ENCODE measurements around the gene ZMYM5. TPM values are rescaled to one million over a fixed set of nuclear protein-coding genes. Genes with fewer than 3 reads are reported as not detected.
"Not testable (repeated sequence)": the region's sequence is repeated elsewhere in the genome, so short reads cannot be mapped to it uniquely, and the experiment has no call there.

The ZMYM5 gene
- 10 to 100 TPM in 3 of 4 donors, 1 to 10 TPM in 1; 9.7 to 13.4 (median 11.9) TPM for total RNA-seq

GRCh38 chr13:19863323-19864023, at the start of gene ZMYM5:
TSS of gene ZMYM5 (minus strand) at chr13:19863649. CDS start at chr13:19852180, 11,469 bp downstream.
- TF ChIP-seq CTCF (IDR thresholded peaks at IDR 0.05) (no peak), POLR2AphosphoS5 (IDR thresholded peaks at IDR 0.05) (peak; percentile 97 to 98), EP300 (IDR thresholded peaks at IDR 0.05) (no peak), POLR2A (IDR thresholded peaks at IDR 0.05; ENCODE audit: low read depth) (peak; percentile 55)
- H3K27me3 ChIP-seq = no peaks in the 10 kb centered on the region
- WGBS = 0% methylated on average over 6 of the region's 79 CpGs
- peak within 1 kb of the TSS; percentile 79 to 97 (median 90) for H3K4me3 ChIP-seq
- peaks cover 0 to 7% (median 3%) of the 10 kb centered on the region in 4 donors for H3K36me3 ChIP-seq
- peak within 1 kb of the TSS; percentile 97 to 99 (median 99) for H3K27ac ChIP-seq (replicated peaks in 1 of 4)
- H3K9me3 ChIP-seq = no peaks in the 10 kb centered on the region
- H3K4me1 ChIP-seq = peaks cover 11 to 43% (median 38%) of the 10 kb centered on the region in 4 donors
- DNase-seq (ENCODE audit: extremely low spot score) = peak; percentile 99
- intact Hi-C loops (cut with DNase I) = loop anchor here (2.0 to 10.0 kb wide), 4 partner anchors 81 to 229 kb away; partner anchors contain the start of genes MPHOSPH8 and PSPC1

- intact Hi-C loops (cut with DNase I) = no loop called here
- H3K27me3 ChIP-seq = no peaks in the 10 kb centered on the region
- no peaks in the 10 kb centered on the region for H3K4me1 ChIP-seq
- no peaks in the 10 kb centered on the region for H3K9me3 ChIP-seq
- TF ChIP-seq POLR2A (IDR thresholded peaks at IDR 0.05; ENCODE audit: low read depth) (no peak), CTCF (IDR thresholded peaks at IDR 0.05) (no peak), POLR2AphosphoS5 (IDR thresholded peaks at IDR 0.05) (no peak), EP300 (IDR thresholded peaks at IDR 0.05) (no peak)
- no peak overlapping the region for H3K27ac ChIP-seq (replicated peaks in 1 of 4)
- 91% methylated on average over 9 of the region's 9 CpGs for WGBS
- H3K4me3 ChIP-seq = no peak overlapping the region
- DNase-seq (ENCODE audit: extremely low spot score) = no peak
- H3K36me3 ChIP-seq = no peaks in the 10 kb centered on the region
These were observed 47.1 kb upstream of the ZMYM5 start for GRCh38 chr13:19910336-19911072.

- no peaks in the 10 kb centered on the region for H3K27me3 ChIP-seq
- intact Hi-C loops (cut with DNase I) = no loop called here
- 91% methylated on average over 1 of the region's 1 CpG for WGBS
These were observed 45.0 kb upstream of the ZMYM5 start for GRCh38 chr13:19908350-19908986.

GRCh38 chr13:19905487-19906195, 42.2 kb upstream of the ZMYM5 start:
- WGBS = 79% methylated on average over 9 of the region's 9 CpGs
- H3K4me3 ChIP-seq; H3K27me3 ChIP-seq; DNase-seq (ENCODE audit: extremely low spot score); intact Hi-C loops (cut with DNase I); H3K4me1 ChIP-seq; H3K36me3 ChIP-seq; H3K27ac ChIP-seq (replicated peaks in 1 of 4); H3K9me3 ChIP-seq: not testable (repeated sequence)

More at GRCh38 chr13:19908350-19908986, 45.0 kb upstream of the ZMYM5 start:
- TF ChIP-seq CTCF (IDR thresholded peaks at IDR 0.05) = no peak
- TF ChIP-seq EP300 (IDR thresholded peaks at IDR 0.05) = no peak
- no peak for TF ChIP-seq POLR2AphosphoS5 (IDR thresholded peaks at IDR 0.05)
- no peak for TF ChIP-seq POLR2A (IDR thresholded peaks at IDR 0.05; ENCODE audit: low read depth)
- Histone ChIP-seq H3K36me3 (no peaks in the 10 kb centered on the region), H3K27ac (replicated peaks in 1 of 4) (no peak overlapping the region), H3K4me3 (no peak overlapping the region), H3K9me3 (no peaks in the 10 kb centered on the region), H3K4me1 (no peaks in the 10 kb centered on the region)
- no peak for DNase-seq (ENCODE audit: extremely low spot score)
